ENCODE results near the gene SVIL.
"Not testable (repeated sequence)": the region's sequence is repeated elsewhere in the genome, so short reads cannot be mapped to it uniquely, and the experiment has no call there.

Gene SVIL

DNA sequence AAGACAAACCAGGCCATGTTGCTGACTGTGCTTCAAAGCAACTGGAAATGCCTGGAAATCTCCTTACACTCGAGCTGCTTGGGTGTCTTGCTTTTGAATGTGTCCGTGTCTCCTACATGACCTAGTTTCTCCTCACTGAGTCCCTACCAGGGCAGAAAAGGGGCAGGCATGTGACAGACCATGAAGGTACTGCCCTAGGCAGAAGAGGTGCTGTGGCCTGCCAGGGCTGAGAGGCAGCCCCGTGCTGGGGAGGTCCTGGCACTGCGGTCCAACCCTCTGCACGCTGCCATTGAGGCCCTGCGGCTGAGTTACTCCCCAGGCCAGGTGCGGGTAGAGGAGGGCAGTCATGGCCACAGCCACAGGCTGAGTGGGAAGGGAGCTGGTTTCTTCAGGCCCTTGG lies 186.6 kb downstream of the SVIL start:
- no peak for DNase-seq

DNA sequence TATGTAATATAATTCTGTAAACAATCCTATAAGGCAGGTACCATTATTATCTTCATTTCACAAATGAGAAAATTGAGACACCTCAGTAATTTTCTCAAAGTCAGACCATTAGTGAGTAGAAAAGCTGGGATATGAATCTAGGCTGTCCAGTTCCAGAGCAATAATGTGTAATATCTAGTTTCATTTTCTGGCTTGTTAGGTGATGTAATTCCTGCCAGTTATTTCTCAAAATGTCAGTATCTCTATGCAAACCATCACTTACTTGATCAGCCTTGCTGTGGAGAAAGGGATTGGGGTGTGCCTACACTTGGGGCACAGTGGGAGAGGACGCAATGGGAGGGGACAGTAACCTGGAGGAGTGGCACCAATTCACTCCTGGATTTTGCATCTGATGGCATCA lies 188.4 kb downstream of the SVIL start:
- DNase-seq = no peak

DNA sequence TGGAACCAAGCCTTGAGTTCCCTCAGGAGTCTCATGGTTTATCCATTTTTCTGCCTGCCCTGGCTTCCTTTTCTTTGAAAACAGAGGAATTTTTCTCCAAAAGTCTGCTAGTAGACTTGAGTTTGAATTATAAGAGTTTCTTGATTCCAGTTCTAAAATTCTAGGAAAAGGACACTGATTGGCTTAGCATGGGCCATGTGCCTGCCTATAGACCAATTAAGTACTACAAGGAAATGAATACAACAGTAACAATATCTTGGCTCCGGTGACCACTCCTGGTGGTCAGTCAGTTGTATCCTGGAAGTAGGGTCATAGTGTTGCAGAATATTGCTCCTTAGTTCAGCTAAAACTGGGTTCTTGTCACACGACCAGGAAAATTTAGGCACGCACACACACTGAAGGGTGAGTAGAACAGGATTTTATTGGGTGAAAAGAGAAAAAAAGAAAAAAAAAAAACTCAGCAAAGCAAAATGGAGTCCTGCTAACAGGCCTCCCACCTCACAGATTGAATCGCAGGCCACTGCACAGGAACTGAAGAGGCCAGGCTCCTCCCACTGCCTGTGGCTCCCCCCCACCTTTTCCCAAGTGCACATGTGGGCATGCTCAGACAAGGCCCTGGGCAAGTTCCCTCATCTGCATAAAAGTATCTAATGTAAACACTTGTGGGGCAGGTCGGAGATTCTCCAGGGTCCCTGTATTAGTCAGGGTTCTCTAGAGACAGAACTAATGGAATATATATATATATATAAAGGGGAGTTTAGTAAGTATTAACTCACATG lies 190.8 kb downstream of the SVIL start:
- DNase-seq = no peak

DNA sequence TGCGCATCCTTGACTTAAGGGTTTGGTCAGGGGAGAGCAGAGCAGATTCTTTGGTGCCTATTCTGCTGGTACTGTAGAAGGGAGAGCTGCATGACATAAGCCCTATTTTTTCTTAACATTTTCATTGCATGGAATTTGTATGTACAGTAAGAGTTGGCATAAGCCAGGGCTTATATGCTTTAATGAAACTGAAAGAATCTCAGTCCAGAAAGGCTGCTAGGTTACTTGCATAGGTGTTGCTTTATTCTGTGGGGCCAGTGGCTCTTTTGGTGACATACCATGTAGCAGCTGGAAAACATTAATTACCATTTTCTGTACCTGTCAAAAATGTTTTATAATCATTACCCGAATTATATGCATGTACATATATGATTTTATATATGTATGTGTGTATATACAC lies 193.8 kb downstream of the SVIL start:
- DNase-seq = no peak

DNA sequence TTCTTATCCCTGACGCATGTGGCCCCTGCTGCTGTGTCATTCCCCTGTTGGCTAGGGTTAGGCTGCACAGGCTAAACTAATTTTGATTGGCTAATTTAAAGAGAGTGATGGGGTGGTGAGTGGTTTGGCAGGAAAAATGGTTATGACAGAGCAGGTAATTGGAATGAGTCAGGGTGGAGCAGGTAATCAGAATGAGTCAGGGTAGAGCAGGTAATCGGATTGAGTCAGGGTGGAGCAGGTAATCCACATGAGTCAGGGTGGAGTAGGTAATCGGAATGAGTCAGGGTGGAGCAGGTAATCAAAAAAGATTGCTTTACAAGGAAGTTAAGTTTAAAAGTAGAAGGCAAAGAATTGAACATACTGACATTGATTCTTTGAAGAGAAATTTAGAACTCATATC lies 195.8 kb downstream of the SVIL start:
- not testable (repeated sequence) for DNase-seq

DNA sequence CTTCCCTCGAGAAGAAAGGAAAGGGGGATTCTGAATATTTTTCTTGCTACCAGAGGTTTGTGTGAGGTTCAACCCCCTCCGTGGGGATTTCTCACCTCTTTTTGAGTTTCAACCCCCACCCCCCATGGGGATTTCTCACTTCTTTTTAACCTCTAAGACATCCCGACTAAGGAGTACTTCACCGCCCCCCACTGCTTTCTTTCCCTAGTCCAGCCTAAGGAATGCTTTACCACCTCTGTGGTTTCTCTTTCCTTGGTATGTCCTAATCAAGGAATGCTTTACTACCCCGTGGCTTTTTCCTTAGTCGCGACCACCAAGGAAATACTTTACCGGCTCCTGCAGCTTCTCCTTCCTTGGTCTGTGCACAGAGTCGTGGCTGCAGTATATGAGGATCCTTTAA lies 196.5 kb downstream of the SVIL start:
- DNase-seq = no peak

DNA sequence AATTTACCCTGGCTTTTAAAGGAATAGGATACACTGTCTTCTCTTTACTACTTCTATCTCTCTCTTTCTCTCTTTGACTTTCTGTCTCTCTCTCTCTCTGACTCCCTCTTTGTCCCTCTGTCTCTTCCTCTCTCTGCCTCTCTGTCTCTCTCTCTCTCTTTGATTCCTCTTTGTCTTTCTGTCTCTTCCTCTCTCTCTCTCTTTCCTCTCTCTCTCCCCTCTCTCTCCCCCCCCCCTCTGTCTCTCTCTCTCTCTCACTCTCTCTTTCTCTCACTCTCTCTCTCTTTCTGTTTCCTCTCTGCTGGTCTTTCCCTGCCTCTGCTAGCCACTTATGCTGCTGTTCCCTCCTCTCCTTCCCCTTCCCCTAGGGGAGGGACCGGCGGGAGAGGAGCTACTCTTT lies 196.9 kb downstream of the SVIL start:
- DNase-seq = no peak

DNA sequence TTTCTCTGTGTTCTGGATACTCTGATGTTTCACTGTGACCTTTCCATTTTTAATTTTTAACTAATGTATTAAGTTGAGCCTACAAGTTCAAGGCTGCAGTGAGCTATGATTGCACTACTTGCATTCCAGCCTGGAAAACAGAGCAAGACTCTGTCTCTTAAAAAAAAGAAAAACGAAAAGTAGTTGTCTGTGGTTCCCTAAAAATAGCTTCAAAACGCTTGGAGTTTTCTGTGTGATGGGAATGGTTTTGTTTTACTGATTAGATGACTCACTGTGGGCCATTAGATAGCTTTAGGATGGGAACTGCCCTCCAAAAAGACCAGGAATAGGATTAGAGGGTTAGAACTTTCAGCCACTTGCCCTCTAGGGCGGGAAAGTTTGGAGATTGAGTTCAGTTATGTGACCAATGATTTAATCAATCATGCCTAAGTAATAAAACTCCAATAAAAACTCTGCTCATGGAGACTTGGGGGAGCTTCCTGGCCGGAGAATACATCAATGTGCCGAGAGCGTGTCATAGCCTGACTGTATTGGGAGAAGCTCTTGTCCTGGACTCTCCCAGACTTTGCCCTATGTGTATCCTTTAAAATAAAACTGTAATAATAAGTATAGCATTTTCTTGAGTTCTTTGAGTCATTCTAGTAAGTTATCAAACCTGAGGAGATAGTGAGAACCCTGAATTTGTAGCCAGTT lies 198.8 kb downstream of the SVIL start:
- DNase-seq = no peak

DNA sequence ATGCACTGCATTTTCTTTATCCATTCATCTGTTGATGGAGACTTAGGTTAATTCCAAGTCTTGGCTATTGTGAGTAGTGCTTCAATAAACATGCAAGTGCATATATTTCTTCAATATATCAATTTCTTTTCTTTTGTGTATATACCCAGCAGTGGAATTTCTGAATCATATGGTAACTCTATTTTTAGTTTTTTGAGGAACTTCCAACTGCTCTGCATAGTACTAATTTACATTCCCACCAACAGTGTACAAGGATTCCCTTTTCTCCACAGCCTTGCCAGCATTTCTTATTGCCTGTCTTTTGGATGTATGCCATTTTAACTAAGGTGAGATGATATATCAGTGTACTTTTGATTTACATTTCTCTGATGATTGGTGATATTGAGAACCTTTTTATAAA lies 200.7 kb downstream of the SVIL start:
- no peak for DNase-seq

DNA sequence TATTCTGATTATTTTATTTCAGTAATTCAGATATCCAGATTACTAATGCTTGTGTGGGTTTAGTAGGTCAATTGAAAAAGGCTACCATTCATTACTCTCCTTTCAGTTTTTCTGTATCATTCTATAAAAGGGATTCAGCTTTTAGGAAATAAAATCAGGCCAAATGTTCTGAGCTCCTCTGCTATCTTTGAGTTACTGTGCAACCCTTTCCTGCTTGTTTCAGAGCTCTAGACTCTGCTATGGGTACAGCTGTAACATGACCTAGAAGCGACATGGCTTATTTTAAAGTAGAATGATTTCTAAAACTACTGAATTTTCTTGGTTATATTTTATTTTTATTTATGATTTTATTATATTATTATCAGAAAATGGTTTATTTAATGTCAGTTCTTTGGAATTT lies 203.1 kb downstream of the SVIL start:
- DNase-seq = no peak

DNA sequence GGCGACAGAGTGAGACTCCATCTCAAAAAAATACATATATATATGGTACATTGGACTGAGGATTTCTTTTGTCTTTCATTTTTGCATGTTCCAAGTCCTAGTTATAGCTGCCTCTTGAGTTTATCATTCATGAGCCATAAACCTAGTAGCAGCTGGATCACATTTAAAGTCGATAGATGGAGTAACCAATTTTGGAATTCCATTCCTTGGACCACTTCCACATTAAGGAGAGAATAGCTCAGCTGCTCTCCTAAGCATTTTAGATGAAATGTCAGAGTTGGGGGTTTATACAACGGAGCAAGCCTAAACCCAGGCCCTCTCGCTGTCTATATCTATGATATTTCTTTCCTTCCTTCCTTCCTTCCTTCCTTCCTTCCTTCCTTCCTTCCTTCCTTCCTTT lies 204.7 kb downstream of the SVIL start:
- peak in 1 of 2 experiments; percentile 39 for DNase-seq

DNA sequence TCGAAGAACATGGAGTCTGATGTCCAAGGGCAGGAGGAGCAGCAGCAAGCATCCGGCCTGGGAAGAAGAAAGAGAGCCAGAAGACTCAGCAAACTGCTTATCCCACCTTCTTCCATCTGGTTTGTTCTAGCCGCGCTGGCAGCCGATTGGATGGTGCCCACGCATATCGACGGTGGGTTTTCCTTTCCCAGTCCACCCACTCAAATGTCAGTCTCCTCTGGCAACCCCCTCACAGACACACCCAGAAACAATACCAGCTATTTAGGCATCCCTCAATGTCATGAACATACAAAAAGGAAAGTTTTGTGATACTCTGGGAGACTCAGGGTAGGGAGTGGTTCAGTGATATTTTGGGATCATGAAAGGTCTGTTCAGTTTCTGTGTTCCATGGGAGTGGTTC lies 206.3 kb downstream of the SVIL start:
- no peak for DNase-seq

DNA sequence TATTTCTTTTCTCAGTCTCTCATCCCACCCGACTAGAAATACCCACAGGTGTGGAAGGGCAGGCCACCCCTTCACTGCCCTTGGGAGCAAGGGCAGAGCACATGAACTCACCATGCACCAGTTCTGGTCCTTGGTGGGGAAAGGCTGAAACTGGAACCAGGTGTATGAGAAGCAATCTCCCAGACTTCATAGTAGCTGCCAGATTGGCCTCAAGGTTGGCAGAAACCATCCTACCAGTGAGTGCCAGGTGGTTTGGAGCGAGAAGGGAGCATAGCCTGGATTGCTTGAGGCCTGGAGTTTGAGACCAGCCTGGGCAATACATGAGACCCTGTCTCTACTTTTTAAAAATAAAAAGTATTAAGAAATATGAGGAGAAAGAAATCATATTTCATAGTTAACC lies 207.1 kb downstream of the SVIL start:
- no peak for DNase-seq

DNA sequence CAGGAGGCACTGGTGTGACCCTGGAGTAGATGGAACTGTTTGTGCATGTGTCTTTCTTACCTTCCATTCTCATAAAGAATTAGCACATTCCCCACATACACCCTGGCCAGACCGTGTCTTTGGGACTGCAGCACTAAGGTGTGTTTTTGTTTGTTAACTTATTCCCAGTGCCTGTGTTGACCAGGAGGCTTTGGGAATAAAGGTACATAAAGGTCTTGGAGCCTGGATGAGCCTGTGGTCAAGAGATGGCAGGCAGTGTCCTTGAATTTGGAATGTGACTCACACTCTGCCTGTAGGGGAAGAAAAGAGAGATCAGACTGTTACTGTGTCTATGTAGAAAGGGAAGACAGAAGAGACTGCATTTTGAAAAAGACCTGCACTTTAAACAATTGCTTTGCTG lies 208.4 kb downstream of the SVIL start:
- no peak for DNase-seq

DNA sequence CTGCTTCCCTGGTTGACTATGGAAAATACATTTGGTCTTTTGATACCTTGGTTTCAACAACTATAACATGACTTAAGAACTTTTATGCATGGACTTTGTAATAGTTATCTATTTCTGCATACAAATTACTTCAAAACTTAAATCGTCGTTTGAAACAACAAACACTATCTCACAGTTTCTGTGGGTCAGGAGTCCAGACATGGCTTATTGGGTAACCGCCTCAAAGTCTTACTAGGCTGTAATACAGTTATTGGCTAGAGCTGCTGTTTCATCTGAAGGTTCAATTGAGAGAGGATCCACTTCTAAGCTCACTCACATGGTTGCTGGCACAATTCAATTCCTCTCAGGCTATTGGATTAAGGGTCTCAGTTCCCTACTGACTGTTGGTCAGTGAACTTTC lies 210.8 kb downstream of the SVIL start:
- DNase-seq = no peak

DNA sequence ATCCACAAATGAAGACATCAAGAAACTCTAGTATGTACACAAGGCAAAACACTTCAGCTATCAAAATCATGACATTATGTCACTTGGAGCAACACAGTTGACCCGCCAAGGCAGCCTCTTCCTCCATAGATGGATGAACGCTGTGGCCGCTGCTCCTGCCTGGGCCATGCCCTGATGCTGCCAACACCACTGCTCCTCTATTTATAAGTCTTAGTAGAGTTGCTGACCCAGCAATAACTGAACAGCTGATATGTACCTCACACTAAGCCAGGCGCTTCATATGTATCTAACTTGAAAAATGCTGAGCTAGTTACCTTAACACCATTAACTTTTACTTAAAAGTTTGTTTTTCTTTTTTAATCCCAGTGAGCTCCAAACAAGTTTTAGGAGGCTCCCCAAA lies 214.0 kb downstream of the SVIL start:
- no peak for DNase-seq

DNA sequence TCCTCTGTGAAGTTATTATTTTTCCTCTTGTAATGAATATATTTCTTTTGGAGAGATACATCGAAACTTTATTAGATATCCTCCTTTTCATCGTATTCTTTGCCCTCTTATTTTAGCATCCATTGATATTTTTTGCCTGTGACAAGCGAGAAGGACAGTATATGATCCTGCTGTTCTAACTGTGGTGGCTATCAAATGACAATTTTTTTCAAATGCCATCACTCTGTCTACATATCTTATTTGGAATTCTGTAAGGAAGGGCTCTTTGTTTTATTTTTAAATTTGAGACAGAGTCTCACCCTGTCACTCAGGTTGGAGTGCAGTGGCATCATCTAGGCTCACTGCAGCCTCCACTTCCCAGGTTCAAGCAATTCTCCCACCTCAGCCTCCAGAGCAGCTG lies 217.4 kb downstream of the SVIL start:
- no peak for DNase-seq

DNA sequence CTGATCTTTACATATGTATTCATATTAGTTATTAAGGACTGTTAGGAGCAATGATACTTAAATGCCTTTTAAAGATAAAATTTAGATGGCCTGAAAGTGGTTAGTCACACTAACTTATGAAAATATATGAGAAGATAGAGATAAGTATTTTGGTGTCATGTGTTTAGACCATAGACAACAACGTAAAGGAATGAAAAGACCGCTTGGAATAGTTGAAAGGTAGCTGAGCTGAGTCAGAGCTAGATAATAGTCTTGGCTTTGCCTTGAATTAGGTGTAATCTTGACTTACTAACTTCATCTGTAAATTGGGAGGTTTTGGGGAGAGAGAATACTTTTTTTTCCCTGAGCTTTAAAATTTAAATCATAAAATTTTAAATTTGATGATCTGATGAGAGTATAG lies 218.9 kb downstream of the SVIL start:
- no peak for DNase-seq

DNA sequence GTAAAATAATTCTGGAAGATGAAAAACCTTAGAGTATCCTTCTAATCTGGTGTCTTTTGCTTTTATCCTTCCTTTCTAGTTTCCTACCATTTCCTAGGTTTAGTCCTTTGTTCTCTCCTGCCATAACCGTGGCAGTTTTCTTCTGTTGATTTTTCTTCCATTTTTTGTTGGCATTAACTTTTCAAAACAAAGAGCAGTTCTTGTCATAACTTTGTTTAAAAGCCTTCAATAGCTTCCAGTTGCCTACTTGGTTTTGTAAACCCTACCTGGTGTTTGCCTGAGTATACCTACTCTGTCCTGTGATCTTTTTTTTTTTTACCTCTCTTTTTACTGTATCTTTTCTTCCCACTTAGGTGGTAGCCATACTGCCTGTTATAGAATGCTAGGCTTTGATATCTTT lies 220.3 kb downstream of the SVIL start:
- DNase-seq = no peak

DNA sequence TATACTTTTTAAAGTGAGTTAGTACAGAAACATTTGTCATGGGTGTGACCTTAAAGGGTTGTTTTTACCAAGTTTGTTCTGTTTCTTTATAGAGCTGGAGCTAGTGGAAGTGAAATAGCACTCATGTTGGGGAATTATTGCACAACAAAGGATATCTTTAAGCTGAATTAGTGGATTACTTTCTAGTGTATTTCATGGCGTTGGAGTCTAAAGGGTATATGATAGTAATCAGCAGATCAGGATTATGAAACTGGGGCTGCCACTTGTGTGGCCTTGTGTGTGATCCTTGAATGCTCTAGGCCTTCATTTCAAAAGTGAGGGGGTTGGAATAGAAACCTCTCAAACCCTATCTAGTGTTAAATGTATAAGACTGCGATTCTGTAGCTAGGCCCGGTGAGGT lies 222.3 kb downstream of the SVIL start:
- DNase-seq = no peak

DNA sequence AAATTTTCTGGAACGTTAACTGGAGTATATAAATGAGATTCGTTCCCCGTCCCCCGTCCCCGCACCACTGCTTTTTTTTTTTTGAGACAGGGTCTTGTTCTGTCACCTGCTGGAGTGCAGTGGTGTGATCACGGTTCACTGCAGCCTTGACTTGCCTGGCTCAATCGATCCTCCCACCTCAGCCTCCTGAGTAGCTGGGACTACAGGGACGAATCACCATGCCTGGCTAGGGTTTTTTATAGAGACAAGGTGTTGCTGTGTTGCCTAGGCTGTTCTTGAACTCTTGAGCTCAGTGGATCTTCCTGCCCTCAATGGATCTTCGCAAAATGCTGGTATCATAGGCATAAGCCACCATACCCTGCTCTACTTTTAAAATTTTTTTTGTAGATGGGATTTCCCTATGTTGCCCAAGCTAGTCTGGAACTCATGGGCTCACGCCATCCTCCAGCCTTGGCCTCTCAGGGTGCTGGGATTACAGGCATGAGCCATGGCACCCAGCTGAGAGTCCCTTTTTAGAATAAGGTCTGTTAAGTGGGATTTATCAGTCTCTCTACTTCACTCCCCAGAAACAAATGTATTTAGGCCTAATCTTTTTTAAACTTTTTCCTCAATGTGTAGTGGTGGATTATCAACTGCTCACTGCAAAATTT lies 223.0 kb downstream of the SVIL start:
- DNase-seq = no peak

DNA sequence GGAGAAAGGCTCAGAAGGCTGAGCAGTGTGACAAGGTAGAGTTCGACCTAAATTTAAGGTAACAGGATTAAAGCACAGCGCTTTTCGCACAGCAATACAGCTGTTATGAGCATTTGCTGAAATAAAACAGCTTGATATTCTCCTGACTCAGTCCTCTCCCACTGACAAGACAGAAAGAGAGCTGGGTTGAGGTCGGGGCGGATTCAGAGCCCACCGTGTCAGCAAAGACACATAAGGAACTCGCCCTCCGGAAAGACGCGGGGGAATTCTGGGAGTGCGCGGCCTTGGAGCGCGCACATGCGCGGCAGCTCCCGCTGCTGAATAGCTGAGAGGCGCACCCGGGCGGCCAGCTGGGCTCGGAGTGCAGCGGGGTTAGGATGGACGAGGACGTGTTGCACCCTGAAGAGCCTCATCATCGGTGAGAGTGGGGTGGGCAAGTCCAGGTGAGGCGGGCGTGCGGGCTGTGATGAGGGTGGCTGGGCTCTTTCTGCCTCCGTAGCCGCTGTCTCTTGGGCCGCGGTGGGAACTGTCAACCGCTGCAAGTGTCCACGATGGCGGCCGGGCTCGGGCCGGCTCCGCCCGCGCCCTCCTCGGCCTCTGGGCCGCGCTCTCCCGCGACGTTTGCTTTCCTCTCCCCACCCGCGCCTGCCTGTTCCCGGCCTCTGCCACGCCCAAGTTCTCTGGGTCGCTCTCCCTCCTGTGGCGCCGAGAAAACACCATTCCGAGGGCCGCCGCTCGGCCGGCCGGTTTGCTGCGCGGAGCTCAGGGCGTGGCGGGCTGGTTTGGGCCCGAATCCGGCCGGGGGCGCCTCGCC lies 225.3 kb downstream of the SVIL start:
- DNase-seq = peak; percentile 20 to 29

DNA sequence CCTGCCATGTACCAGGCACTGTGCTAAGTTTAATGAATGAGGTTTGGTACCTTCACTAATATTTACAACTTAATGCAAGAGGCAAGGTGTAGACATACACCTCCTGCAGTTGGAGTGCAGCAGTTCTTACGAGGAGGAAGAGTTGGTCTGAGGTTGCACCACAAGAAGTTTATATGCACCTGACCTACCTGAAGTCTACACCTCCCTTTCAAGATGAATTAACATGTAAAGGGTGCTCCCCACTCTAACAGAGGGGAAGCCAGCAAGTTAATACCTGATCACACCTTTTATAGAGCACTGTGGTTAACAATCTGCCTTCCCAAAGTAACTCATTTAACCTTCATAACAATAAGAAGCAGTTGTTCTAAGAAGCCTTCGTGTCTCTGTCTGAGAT lies 225.9 kb downstream of the SVIL start:
- DNase-seq = no peak

All from Kasumi-1 (cell line).